ENCODE data around the gene RPLP2.
A peak's percentile ranks its signal among the peaks of the same experiment; 100 is the strongest.

Gene RPLP2

GRCh38 chr11:831118-831864 lies 21.5 kb downstream of the RPLP2 start:
- DNase-seq (ENCODE audit: low read depth in 2 of 2) = peak in 1 of 2 donors; percentile 47
- H3K4me3 ChIP-seq (replicated peaks in 1 of 2; ENCODE audit: low read depth in 2 of 2, low read length in 2 of 2) = no peak overlapping the region
- TF ChIP-seq, protein P1, sequence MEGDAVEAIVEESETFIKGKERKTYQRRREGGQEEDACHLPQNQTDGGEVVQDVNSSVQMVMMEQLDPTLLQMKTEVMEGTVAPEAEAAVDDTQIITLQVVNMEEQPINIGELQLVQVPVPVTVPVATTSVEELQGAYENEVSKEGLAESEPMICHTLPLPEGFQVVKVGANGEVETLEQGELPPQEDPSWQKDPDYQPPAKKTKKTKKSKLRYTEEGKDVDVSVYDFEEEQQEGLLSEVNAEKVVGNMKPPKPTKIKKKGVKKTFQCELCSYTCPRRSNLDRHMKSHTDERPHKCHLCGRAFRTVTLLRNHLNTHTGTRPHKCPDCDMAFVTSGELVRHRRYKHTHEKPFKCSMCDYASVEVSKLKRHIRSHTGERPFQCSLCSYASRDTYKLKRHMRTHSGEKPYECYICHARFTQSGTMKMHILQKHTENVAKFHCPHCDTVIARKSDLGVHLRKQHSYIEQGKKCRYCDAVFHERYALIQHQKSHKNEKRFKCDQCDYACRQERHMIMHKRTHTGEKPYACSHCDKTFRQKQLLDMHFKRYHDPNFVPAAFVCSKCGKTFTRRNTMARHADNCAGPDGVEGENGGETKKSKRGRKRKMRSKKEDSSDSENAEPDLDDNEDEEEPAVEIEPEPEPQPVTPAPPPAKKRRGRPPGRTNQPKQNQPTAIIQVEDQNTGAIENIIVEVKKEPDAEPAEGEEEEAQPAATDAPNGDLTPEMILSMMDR (IDR thresholded peaks at IDR 0.05; ENCODE audit: low read depth, low read length) = no peak

GRCh38 chr11:831961-832528 lies 22.3 kb downstream of the RPLP2 start:
- H3K4me3 ChIP-seq (replicated peaks in 1 of 2; ENCODE audit: low read depth in 2 of 2, low read length in 2 of 2) = peak overlapping the region; percentile 49 to 59
- DNase-seq (ENCODE audit: low read depth in 2 of 2) = no peak
- TF ChIP-seq, protein P1 (IDR thresholded peaks at IDR 0.05; ENCODE audit: low read depth, low read length) = no peak

DNA sequence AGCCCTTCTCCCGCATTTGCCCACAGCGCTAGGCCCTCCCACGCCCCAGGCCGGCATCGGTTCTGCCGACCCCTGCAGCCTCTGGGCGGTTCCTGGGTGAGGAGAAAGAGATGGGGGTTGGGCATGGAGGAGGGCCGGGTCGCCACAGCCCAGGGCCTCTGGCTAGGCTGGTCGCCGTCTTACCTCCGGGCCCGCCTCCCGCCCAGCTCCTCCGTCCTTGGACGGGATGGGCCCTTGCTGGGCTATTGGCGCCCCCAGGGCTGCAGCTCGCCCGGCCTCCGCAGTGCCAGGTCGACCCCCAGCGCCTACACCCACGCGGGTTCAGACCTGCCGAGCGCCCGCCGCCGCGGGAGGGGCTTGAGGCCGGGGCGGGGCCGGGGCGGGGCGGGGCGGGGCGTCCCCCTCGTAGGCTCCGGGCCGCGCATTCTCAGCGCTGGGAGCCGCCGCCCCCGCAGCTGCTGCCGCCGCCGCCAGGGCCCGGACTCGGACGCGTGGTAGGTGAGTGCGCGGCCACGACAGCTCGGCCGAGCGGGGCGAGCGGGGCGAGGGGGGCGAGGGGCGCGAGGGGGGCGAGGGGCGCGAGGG lies 22.9 kb downstream of the RPLP2 start, which contains the start of gene CD151:
Gene CD151 (plus strand): TSS at position 424 of the 585 bp plus-strand sequence. CDS start 3,118 bp downstream, outside the sequence.
- TF ChIP-seq, protein P1 (IDR thresholded peaks at IDR 0.05; ENCODE audit: low read depth, low read length) = no peak
- H3K4me3 ChIP-seq (replicated peaks in 1 of 2; ENCODE audit: low read depth in 2 of 2, low read length in 2 of 2) = peak within 1 kb of the TSS; percentile 76 to 78
- DNase-seq (ENCODE audit: low read depth in 2 of 2) = peak; percentile 46 to 66

DNA sequence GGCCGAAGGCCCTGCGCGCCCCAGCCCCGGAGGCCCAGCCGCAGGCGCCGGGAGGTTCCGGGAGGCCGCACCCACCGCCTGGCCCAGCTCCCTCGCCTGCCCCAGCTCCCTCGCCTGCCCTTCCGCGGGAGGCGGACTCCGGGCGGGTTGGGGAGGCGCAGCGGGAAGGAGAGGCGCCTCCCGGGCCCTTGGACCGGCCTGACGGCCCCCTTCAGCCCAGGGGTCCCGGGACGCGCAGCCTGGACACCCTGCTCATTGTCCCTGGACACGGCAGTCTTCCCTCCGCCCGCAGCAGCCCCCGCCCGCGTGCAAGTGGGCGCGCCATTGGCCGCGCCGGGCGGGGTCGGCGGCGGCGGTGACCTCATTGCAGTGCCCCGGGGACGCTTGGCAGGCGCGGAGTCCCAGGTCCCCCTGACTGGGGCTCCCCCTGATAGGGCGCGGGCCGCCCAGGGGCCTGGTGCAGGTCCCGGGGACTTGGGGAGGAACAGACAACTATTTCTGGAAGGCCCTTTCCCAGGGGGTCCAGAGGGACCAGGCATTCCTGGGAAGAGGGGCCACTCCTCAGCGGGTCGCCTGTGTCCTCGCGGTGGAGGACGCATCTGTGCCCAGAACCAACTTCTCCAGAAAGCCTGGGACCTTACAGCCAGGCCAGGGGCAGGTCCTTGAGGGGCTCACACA lies 23.5 kb downstream of the RPLP2 start:
- TF ChIP-seq, protein P1 (IDR thresholded peaks at IDR 0.05; ENCODE audit: low read depth, low read length) = no peak
- H3K4me3 ChIP-seq (replicated peaks in 1 of 2; ENCODE audit: low read depth in 2 of 2, low read length in 2 of 2) = peak overlapping the region; percentile 76 to 78

DNA sequence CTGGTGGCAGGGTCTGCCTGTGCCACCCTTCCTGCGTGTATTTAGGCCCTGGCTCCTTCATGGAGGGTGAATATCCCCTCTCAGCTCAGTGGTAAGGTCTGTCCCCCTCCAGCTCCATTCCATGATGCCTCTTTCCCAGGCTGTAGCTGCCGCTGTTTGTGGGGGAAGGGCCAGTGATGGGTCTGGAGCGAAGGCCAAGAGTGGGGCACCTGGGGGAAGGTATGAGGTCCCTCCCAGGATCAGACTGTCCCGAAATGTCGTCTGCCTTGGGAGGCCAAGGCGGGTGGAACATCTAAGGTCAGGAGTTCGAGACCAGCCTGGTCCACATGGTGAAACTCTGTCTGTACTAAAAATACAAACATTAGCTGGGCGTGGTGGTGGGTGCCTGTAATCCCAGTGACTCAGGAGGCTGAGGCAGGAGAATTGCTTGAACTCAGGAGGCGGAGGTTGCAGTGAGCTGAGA lies 24.1 kb downstream of the RPLP2 start:
- TF ChIP-seq, protein P1 (IDR thresholded peaks at IDR 0.05; ENCODE audit: low read depth, low read length) = no peak
- DNase-seq (ENCODE audit: low read depth in 2 of 2) = peak in 1 of 2 donors; percentile 58
- H3K4me3 ChIP-seq (replicated peaks in 1 of 2; ENCODE audit: low read depth in 2 of 2, low read length in 2 of 2) = peak overlapping the region; percentile 76 to 78

More for the DNA sequence above, 23.5 kb downstream of the RPLP2 start:
- peak; percentile 54 to 60 for DNase-seq (ENCODE audit: low read depth in 2 of 2)

Data from cardiac fibroblast (primary cell).